Measurements from ENCODE around the gene COA1.
A peak's percentile ranks its signal among the peaks of the same experiment; 100 is the strongest.

COA1 gene

GRCh38 chr7:43680736-43681135 lies 48.6 kb downstream of the COA1 start:
- Histone ChIP-seq H3K27me3 (ENCODE audit: insufficient read depth, poor library complexity, severe bottlenecking) (no peaks in the 10 kb centered on the region), H3K9me3 (ENCODE audit: severe bottlenecking) (no peaks in the 10 kb centered on the region), H3K4me1 (ENCODE audit: insufficient read depth, poor library complexity, severe bottlenecking) (no peaks in the 10 kb centered on the region), H3K36me3 (ENCODE audit: low read depth) (peaks cover 4% of the 10 kb centered on the region; the same call in 1 of the 2 replicates), H3K4me3 (ENCODE audit: severe bottlenecking) (no peak overlapping the region), H3K27ac (ENCODE audit: poor library complexity, severe bottlenecking) (no peak overlapping the region)
- no peak for DNase-seq (ENCODE audit: low spot score)
- ATAC-seq (ENCODE audit: low read depth): no peak
- TF ChIP-seq CTCF (IDR thresholded peaks at IDR 0.05; ENCODE audit: poor library complexity, severe bottlenecking): no peak

GRCh38 chr7:43679210-43680068 lies 49.9 kb downstream of the COA1 start:
- Histone ChIP-seq H3K9me3 (ENCODE audit: severe bottlenecking) (no peaks in the 10 kb centered on the region), H3K36me3 (ENCODE audit: low read depth) (peaks cover 5% of the 10 kb centered on the region; the same call in 1 of the 2 replicates), H3K4me1 (ENCODE audit: insufficient read depth, poor library complexity, severe bottlenecking) (peaks cover 5% of the 10 kb centered on the region), H3K4me3 (ENCODE audit: severe bottlenecking) (no peak overlapping the region), H3K27me3 (ENCODE audit: insufficient read depth, poor library complexity, severe bottlenecking) (no peaks in the 10 kb centered on the region), H3K27ac (ENCODE audit: poor library complexity, severe bottlenecking) (peak overlapping the region; percentile 1)
- no peak for DNase-seq (ENCODE audit: low spot score)
- ATAC-seq (ENCODE audit: low read depth): no peak
- no peak for TF ChIP-seq CTCF (IDR thresholded peaks at IDR 0.05; ENCODE audit: poor library complexity, severe bottlenecking)

GRCh38 chr7:43678315-43678714 lies 51.0 kb downstream of the COA1 start:
- no peaks in the 10 kb centered on the region for H3K27me3 ChIP-seq (ENCODE audit: insufficient read depth, poor library complexity, severe bottlenecking)
- ATAC-seq (ENCODE audit: low read depth) (no peak), DNase-seq (ENCODE audit: low spot score) (no peak)
- TF ChIP-seq CTCF (IDR thresholded peaks at IDR 0.05; ENCODE audit: poor library complexity, severe bottlenecking): no peak
- peaks cover 10% of the 10 kb centered on the region for H3K4me1 ChIP-seq (ENCODE audit: insufficient read depth, poor library complexity, severe bottlenecking)
- H3K4me3 ChIP-seq (ENCODE audit: severe bottlenecking): no peak overlapping the region
- peaks cover 11% of the 10 kb centered on the region for H3K36me3 ChIP-seq (ENCODE audit: low read depth)
- H3K27ac ChIP-seq (ENCODE audit: poor library complexity, severe bottlenecking): no peak overlapping the region
- H3K9me3 ChIP-seq (ENCODE audit: severe bottlenecking): no peaks in the 10 kb centered on the region

GRCh38 chr7:43677864-43678263 lies 51.5 kb downstream of the COA1 start:
- no peak overlapping the region for H3K27ac ChIP-seq (ENCODE audit: poor library complexity, severe bottlenecking)
- ATAC-seq (ENCODE audit: low read depth) (no peak), DNase-seq (ENCODE audit: low spot score) (no peak)
- no peak overlapping the region for H3K4me3 ChIP-seq (ENCODE audit: severe bottlenecking)
- H3K36me3 ChIP-seq (ENCODE audit: low read depth): peaks cover 15% of the 10 kb centered on the region
- TF ChIP-seq CTCF (IDR thresholded peaks at IDR 0.05; ENCODE audit: poor library complexity, severe bottlenecking): no peak
- H3K27me3 ChIP-seq (ENCODE audit: insufficient read depth, poor library complexity, severe bottlenecking): no peaks in the 10 kb centered on the region
- H3K4me1 ChIP-seq (ENCODE audit: insufficient read depth, poor library complexity, severe bottlenecking): peaks cover 10% of the 10 kb centered on the region
- no peaks in the 10 kb centered on the region for H3K9me3 ChIP-seq (ENCODE audit: severe bottlenecking)
